Endothelial cell of umbilical vein (primary cell): Measurements from ENCODE around the gene HP.

Source experiments
- EZH2 ChIP-seq: IDR thresholded peaks from 2 replicates; pipeline ENCODE4 v1.6.1; 2012; ENCODE audit warnings: borderline replicate concordance, low read depth, mild to moderate bottlenecking, moderate library complexity, low read length, inconsistent platforms; ENCODE audit not compliant: severe bottlenecking
- FOS ChIP-seq: IDR thresholded peaks from 2 replicates; pipeline ENCODE4 v1.6.1; 2011; ENCODE audit warnings: mild to moderate bottlenecking, low read length, moderate library complexity, borderline replicate concordance; ENCODE audit not compliant: insufficient read depth
- JUN ChIP-seq: IDR thresholded peaks from 2 replicates; pipeline ENCODE4 v1.6.1; 2011; ENCODE audit warnings: borderline replicate concordance, low read depth; ENCODE audit not compliant: insufficient read length, insufficient read depth
- MYC ChIP-seq: IDR thresholded peaks from one replicate; pipeline ENCODE4 v1.6.1; 2011; ENCODE audit warnings: mild to moderate bottlenecking, low read depth, low read length
- POLR2A ChIP-seq: IDR thresholded peaks from 2 replicates; pipeline ENCODE4 v1.6.1; 2012; ENCODE audit warnings: low read depth, mild to moderate bottlenecking, control low read depth, low read length
- POLR2AphosphoS5 ChIP-seq: IDR thresholded peaks from 2 replicates; pipeline ENCODE4 v1.6.1; 2012; ENCODE audit warnings: low read depth, mild to moderate bottlenecking, control low read depth, low read length, moderate library complexity; ENCODE audit not compliant: insufficient read depth
- TF ChIP-seq, protein P1 (sequence below), 2 donors: IDR thresholded peaks; 1 replicate in 1 of 2; 2 replicates in 1 of 2; pipeline ENCODE4 v1.5.1; 2011; ENCODE audit warnings: low read length in 2 of 2, mild to moderate bottlenecking in 2 of 2, moderate library complexity in 2 of 2, control low read depth in 1 of 2, inconsistent platforms in 1 of 2, low read depth in 1 of 2; ENCODE audit not compliant: insufficient read depth in 1 of 2; ENCODE audit errors: extremely low read depth in 1 of 2
- TF ChIP-seq, protein P2 (sequence below): IDR thresholded peaks from 2 replicates; pipeline ENCODE4 v1.6.1; 2011; ENCODE audit not compliant: insufficient read depth, insufficient read length

DNA sequence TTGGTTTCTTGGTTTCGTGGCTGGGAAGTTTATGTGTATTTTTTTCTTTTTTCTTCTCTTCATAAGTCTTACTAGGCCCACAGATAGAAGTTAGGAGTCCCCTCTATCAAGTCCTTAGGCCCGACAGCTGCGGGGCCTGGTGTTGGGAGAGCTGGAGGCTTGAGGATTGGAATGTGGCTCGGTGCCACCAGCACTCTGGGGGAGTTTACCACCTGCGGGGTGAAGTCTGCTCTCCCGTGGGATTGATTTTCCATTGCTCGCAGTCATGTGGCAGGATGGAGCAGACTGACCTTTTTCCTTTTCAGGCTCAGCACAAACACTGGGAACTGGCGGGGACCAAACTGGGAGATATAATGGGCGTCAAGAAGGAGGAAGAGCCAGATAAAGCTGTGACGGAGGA is 46.9 kb downstream of the HP start:
- TF ChIP-seq POLR2A (no peak), EZH2 (no peak), POLR2AphosphoS5 (no peak), JUN (no peak), MYC (no peak), FOS (no peak)
- TF ChIP-seq, protein P1, sequence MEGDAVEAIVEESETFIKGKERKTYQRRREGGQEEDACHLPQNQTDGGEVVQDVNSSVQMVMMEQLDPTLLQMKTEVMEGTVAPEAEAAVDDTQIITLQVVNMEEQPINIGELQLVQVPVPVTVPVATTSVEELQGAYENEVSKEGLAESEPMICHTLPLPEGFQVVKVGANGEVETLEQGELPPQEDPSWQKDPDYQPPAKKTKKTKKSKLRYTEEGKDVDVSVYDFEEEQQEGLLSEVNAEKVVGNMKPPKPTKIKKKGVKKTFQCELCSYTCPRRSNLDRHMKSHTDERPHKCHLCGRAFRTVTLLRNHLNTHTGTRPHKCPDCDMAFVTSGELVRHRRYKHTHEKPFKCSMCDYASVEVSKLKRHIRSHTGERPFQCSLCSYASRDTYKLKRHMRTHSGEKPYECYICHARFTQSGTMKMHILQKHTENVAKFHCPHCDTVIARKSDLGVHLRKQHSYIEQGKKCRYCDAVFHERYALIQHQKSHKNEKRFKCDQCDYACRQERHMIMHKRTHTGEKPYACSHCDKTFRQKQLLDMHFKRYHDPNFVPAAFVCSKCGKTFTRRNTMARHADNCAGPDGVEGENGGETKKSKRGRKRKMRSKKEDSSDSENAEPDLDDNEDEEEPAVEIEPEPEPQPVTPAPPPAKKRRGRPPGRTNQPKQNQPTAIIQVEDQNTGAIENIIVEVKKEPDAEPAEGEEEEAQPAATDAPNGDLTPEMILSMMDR (IDR thresholded peaks at IDR 0.05; ENCODE audit: extremely low read depth in 1 of 2, insufficient read depth in 1 of 2, low read depth in 1 of 2, low read length in 2 of 2), result no peak
- TF ChIP-seq, protein P2, sequence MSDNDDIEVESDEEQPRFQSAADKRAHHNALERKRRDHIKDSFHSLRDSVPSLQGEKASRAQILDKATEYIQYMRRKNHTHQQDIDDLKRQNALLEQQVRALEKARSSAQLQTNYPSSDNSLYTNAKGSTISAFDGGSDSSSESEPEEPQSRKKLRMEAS, result no peak
